Endodermal cell (in vitro differentiated cells): Measurements from ENCODE around the gene TIMP2. TPM values are rescaled to one million over a fixed set of nuclear protein-coding genes. Genes with fewer than 3 reads are reported as not detected.

Source experiments
- DNase-seq: peaks from one replicate; pipeline ENCODE4 v3.0.0-alpha.2; 2017
- H3K27ac ChIP-seq: 2 replicates; pipeline ENCODE4 v1.5.1; 2013; ENCODE audit warnings: mild to moderate bottlenecking, low read depth, low read length, moderate library complexity
- H3K27me3 ChIP-seq: 2 replicates; pipeline ENCODE4 v1.6.1; 2013; ENCODE audit warnings: mild to moderate bottlenecking, low read length, moderate library complexity; ENCODE audit not compliant: insufficient read depth, control insufficient read depth, poor library complexity, severe bottlenecking
- H3K36me3 ChIP-seq: 2 replicates; pipeline ENCODE4 v1.7.0; 2013; ENCODE audit warnings: mild to moderate bottlenecking, low read length, moderate library complexity; ENCODE audit not compliant: control insufficient read depth, insufficient read depth
- H3K4me1 ChIP-seq: one replicate; pipeline ENCODE4 v1.7.0; 2013; ENCODE audit warnings: low read length; ENCODE audit not compliant: control insufficient read depth, insufficient read depth
- H3K4me3 ChIP-seq: 2 replicates; pipeline ENCODE4 v1.5.1; 2013; ENCODE audit warnings: mild to moderate bottlenecking, low read length, moderate library complexity
- H3K9ac ChIP-seq: 2 replicates; pipeline ENCODE4 v1.6.1; 2013; ENCODE audit warnings: mild to moderate bottlenecking, low read length, moderate library complexity; ENCODE audit not compliant: poor library complexity, severe bottlenecking; ENCODE audit errors: extremely low read depth
- H3K9me3 ChIP-seq: 2 replicates; pipeline ENCODE4 v1.6.1; 2013; ENCODE audit warnings: mild to moderate bottlenecking, low read length, moderate library complexity; ENCODE audit not compliant: control insufficient read depth
- H3K27ac Mint-ChIP-seq: 2 replicates; pipeline ENCODE4 v1.8.0; 2020; ENCODE audit warnings: mixed read lengths
- H3K27me3 Mint-ChIP-seq: 2 replicates; pipeline ENCODE4 v1.8.0; 2021; ENCODE audit warnings: mild to moderate bottlenecking, mixed read lengths; ENCODE audit not compliant: insufficient read depth
- H3K36me3 Mint-ChIP-seq: 2 replicates; pipeline ENCODE4 v1.8.0; 2020; ENCODE audit warnings: low read depth, mixed read lengths
- H3K4me1 Mint-ChIP-seq: 2 replicates; pipeline ENCODE4 v1.8.0; 2020; ENCODE audit warnings: mixed read lengths
- H3K4me3 Mint-ChIP-seq: 2 replicates; pipeline ENCODE4 v1.8.0; 2020; ENCODE audit warnings: mild to moderate bottlenecking, moderate library complexity, mixed read lengths
- H3K9me3 Mint-ChIP-seq: 2 replicates; pipeline ENCODE4 v1.8.0; 2020; ENCODE audit warnings: mild to moderate bottlenecking, mixed read lengths
- WGBS, 2 experiments: methylation state at CpG; one replicate each; pipeline versions ENCODE4 v1.1.5 to v1.1.7; 2013; ENCODE audit warnings: missing lambda C conversion rate in 2 of 2, mixed read lengths in 1 of 2; ENCODE audit not compliant: insufficient coverage in 1 of 2, insufficient read length in 1 of 2; 5-methylcytosine and 5-hydroxymethylcytosine counted together
- total RNA-seq, 2 donors: library from RNA; stranded (reverse); fragmentation: NEBNext Ultra II Directional in 1 of 2; extraction: Animal tissue kit (Norgen Biotek cat#: 25700) in 1 of 2; gene quantifications; 2 replicates in 1 of 2; 3 replicates in 1 of 2; pipeline ENCODE4 v1.2.1, GENCODE V29; 2021
- TF ChIP-seq, protein P1 (sequence below): fragments of 200-600 bp; sonication (generic); conservative IDR thresholded peaks from 2 replicates; pipeline ENCODE4 v1.5.0; 2021; ENCODE audit warnings: antibody characterized with exemption, mild to moderate bottlenecking

The TIMP2 gene
- total RNA-seq, 2 donors from 2014 or later, result 36.9 to 42.7 TPM

DNA sequence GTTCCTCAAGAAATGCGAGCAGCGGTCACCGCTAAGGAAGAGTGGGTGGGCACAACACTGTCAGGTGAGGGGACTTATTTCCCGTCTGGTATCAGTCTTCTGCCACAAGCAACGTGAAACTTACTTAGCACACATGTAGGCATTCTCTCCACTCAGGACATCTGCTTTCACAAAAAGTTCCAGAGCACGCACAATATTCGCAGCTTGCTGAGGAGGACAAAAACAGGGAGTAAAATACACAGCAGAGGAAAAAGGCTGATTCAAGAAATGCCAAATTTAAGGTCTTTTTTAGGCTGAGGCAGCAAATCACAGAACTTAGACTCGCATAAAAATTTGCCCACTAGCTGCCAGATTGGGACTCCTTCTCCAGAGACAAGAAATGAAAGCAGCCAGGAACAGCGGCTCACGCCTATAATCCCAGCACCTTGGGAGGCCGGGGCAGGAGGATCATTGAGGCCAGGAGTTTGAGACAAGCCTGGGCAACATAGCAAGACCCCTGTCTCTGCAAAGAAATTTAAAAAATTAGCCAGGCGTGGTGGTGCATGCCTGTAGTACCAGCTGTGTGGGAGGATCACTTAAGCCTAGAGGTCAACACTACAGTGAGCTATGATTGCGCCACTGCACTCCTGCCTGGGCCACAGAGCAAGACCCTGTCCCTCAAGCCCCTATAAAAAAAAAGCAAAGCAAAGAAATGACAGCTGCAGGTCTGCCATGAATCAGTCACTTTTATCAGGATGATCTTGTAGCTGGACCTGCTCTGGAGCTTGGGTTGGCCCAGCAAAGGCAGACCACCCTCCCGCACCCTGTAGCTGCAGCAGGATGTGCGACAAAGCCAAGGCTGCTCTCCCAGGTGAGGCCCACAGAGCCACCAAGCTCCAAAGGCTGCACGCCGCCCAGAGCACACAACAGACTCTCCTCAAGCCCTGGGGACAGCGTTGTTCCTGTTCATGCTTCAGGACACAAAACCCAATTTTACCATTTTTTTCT lies 105.1 kb downstream of the TIMP2 start:
- H3K4me3 Mint-ChIP-seq, result no peak overlapping the region
- DNase-seq, result no peak
- H3K36me3 ChIP-seq, result peaks cover 84% of the 10 kb centered on the region
- H3K4me1 Mint-ChIP-seq, result peaks cover 5% of the 10 kb centered on the region
- H3K9me3 Mint-ChIP-seq, result no peaks in the 10 kb centered on the region
- H3K27me3 Mint-ChIP-seq, result no peaks in the 10 kb centered on the region
- peaks cover 80% of the 10 kb centered on the region for H3K36me3 Mint-ChIP-seq
- H3K9ac ChIP-seq, result no peak overlapping the region
- no peak overlapping the region for H3K27ac ChIP-seq
- 93 to 97% methylated on average over 12 to 18 of the region's 18 CpGs for WGBS, 2 experiments
- H3K27me3 ChIP-seq, result no peaks in the 10 kb centered on the region
- H3K27ac Mint-ChIP-seq, result no peak overlapping the region
- H3K4me1 ChIP-seq, result no peaks in the 10 kb centered on the region
- no peaks in the 10 kb centered on the region for H3K9me3 ChIP-seq
- TF ChIP-seq, protein P1, sequence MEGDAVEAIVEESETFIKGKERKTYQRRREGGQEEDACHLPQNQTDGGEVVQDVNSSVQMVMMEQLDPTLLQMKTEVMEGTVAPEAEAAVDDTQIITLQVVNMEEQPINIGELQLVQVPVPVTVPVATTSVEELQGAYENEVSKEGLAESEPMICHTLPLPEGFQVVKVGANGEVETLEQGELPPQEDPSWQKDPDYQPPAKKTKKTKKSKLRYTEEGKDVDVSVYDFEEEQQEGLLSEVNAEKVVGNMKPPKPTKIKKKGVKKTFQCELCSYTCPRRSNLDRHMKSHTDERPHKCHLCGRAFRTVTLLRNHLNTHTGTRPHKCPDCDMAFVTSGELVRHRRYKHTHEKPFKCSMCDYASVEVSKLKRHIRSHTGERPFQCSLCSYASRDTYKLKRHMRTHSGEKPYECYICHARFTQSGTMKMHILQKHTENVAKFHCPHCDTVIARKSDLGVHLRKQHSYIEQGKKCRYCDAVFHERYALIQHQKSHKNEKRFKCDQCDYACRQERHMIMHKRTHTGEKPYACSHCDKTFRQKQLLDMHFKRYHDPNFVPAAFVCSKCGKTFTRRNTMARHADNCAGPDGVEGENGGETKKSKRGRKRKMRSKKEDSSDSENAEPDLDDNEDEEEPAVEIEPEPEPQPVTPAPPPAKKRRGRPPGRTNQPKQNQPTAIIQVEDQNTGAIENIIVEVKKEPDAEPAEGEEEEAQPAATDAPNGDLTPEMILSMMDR, result no peak
- H3K4me3 ChIP-seq, result no peak overlapping the region

DNA sequence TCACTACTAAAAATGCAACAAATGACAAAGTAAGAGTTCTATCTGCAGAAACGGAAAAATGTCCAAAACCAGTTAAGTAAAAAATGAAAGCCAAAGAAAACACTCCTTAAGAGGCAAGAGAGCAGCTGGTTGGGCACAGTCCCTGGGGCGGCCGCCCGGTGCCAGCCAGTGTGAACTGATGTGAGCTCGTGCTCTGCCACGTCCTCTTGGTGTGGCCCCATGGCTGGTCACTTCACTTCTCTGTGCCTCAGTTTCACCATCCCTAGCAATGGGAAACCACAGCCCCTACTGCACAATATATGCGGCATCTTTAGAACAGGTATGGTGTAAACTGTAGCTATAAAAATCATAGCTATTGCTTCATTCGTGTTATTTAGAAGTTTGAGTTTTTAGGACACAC lies 105.8 kb downstream of the TIMP2 start:
- TF ChIP-seq, protein P1, result no peak
- H3K4me3 ChIP-seq, result no peak overlapping the region
- no peak overlapping the region for H3K27ac Mint-ChIP-seq
- no peaks in the 10 kb centered on the region for H3K27me3 Mint-ChIP-seq
- 93 to 96% methylated on average over 7 to 8 of the region's 8 CpGs for WGBS, 2 experiments
- no peaks in the 10 kb centered on the region for H3K9me3 Mint-ChIP-seq
- H3K27ac ChIP-seq, result no peak overlapping the region
- peaks cover 5% of the 10 kb centered on the region for H3K4me1 Mint-ChIP-seq
- no peaks in the 10 kb centered on the region for H3K9me3 ChIP-seq
- H3K4me3 Mint-ChIP-seq, result no peak overlapping the region
- H3K4me1 ChIP-seq, result no peaks in the 10 kb centered on the region
- H3K36me3 ChIP-seq, result peaks cover 80% of the 10 kb centered on the region
- no peak for DNase-seq
- H3K36me3 Mint-ChIP-seq, result peaks cover 75% of the 10 kb centered on the region
- no peaks in the 10 kb centered on the region for H3K27me3 ChIP-seq
- no peak overlapping the region for H3K9ac ChIP-seq

DNA sequence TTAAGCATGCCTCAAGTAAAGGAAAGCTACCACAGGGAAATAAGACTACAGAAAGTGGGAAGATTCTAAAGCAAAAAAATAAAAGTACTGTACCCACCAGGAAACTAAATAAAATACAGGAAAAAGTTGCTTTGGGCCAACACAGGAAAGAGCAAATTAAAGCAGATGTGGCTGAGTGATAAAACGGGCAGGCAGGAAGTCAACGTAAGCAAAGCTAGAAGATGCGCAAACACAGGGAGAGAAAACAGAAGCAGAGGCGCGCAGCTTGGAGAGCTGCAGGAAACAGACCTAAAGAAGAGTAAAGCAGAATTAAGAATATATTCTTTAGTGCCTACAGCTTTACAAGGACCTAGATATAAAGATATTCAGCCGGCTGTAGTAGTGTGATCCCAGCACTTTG lies 106.3 kb downstream of the TIMP2 start:
- no peaks in the 10 kb centered on the region for H3K27me3 Mint-ChIP-seq
- H3K27ac ChIP-seq, result no peak overlapping the region
- WGBS, 2 experiments, result 94 to 97% methylated on average over 6 of the region's 6 CpGs
- H3K4me1 ChIP-seq, result no peaks in the 10 kb centered on the region
- no peak overlapping the region for H3K9ac ChIP-seq
- H3K9me3 ChIP-seq, result no peaks in the 10 kb centered on the region
- DNase-seq, result no peak
- H3K27me3 ChIP-seq, result no peaks in the 10 kb centered on the region
- H3K36me3 Mint-ChIP-seq, result peaks cover 75% of the 10 kb centered on the region
- H3K27ac Mint-ChIP-seq, result no peak overlapping the region
- H3K4me1 Mint-ChIP-seq, result peaks cover 5% of the 10 kb centered on the region
- no peaks in the 10 kb centered on the region for H3K9me3 Mint-ChIP-seq
- peaks cover 80% of the 10 kb centered on the region for H3K36me3 ChIP-seq
- TF ChIP-seq, protein P1, result no peak
- no peak overlapping the region for H3K4me3 ChIP-seq
- H3K4me3 Mint-ChIP-seq, result no peak overlapping the region
